Measurements from ENCODE around the gene NHERF1.

Gene NHERF1

GRCh38 chr17:74750327-74751069, 2.1 kb downstream of the NHERF1 start:
- DNase-seq, result no peak

- no peak for DNase-seq
Measured at GRCh38 chr17:74752415-74752814, 4.0 kb downstream of the NHERF1 start.

GRCh38 chr17:74752822-74753401, 4.5 kb downstream of the NHERF1 start:
- DNase-seq, result no peak

GRCh38 chr17:74754832-74755231, 6.4 kb downstream of the NHERF1 start:
- DNase-seq, result no peak

GRCh38 chr17:74755533-74755932, 7.1 kb downstream of the NHERF1 start:
- DNase-seq, result no peak

- DNase-seq, result no peak
Measured at GRCh38 chr17:74756891-74757290, 8.5 kb downstream of the NHERF1 start.

- no peak for DNase-seq
Measured at GRCh38 chr17:74757502-74757901, 9.1 kb downstream of the NHERF1 start.

- DNase-seq, result no peak
Measured at GRCh38 chr17:74757931-74758847, 9.8 kb downstream of the NHERF1 start.

GRCh38 chr17:74758848-74759168, 10.4 kb downstream of the NHERF1 start:
- peak in 1 of 6 experiments; percentile 20 for DNase-seq

- peak; percentile 17 to 52 (median 32) for DNase-seq
Measured at GRCh38 chr17:74759243-74759801, 10.9 kb downstream of the NHERF1 start.

- no peak for DNase-seq
Measured at GRCh38 chr17:74759941-74760340, 11.5 kb downstream of the NHERF1 start.

GRCh38 chr17:74760404-74761105, 12.1 kb downstream of the NHERF1 start:
- no peak for DNase-seq

GRCh38 chr17:74761419-74761818, 13.0 kb downstream of the NHERF1 start:
- no peak for DNase-seq

GRCh38 chr17:74761931-74762330, 13.5 kb downstream of the NHERF1 start:
- no peak for DNase-seq

- no peak for DNase-seq
Measured at GRCh38 chr17:74763565-74764387, 15.3 kb downstream of the NHERF1 start.

GRCh38 chr17:74764751-74765286, 16.4 kb downstream of the NHERF1 start:
- DNase-seq, result no peak

GRCh38 chr17:74766413-74766812, 18.0 kb downstream of the NHERF1 start:
- DNase-seq, result no peak

GRCh38 chr17:74767111-74767516, 18.7 kb downstream of the NHERF1 start:
- no peak for DNase-seq

GRCh38 chr17:74768069-74768762, 19.8 kb downstream of the NHERF1 start:
- no peak for DNase-seq

- no peak for DNase-seq
Measured at GRCh38 chr17:74768763-74769114, 20.3 kb downstream of the NHERF1 start.

- no peak for DNase-seq
Measured at GRCh38 chr17:74769266-74769855, 20.9 kb downstream of the NHERF1 start.
